MM.1S (cell line): ENCODE results near the gene VGLL4.

Source experiments
- CTCF ChIP-seq: fragments of 300-600 bp; sonication (generic); IDR thresholded peaks from 2 replicates; pipeline ENCODE4 v1.5.1; 2016; ENCODE audit warnings: antibody characterized with exemption, low read length, mixed read lengths
- EZH2 ChIP-seq: fragments of 300-600 bp; sonication (generic); optimal IDR thresholded peaks from 2 replicates; pipeline ENCODE3; 2017; ENCODE audit warnings: low read depth, mild to moderate bottlenecking, antibody characterized with exemption, low read length, mixed read lengths
- EZH2phosphoT487 ChIP-seq: fragments of 300-600 bp; sonication (generic); IDR thresholded peaks from 2 replicates; pipeline ENCODE4 v1.6.1; 2018; ENCODE audit warnings: antibody characterized with exemption, low read length

- TF ChIP-seq EZH2phosphoT487 (no peak), CTCF (no peak), EZH2 (no peak)
These were observed 92.7 kb downstream of the VGLL4 start for GRCh38 chr3:11551036-11551435.
